ENCODE measurements around the gene FBH1.

DNA sequence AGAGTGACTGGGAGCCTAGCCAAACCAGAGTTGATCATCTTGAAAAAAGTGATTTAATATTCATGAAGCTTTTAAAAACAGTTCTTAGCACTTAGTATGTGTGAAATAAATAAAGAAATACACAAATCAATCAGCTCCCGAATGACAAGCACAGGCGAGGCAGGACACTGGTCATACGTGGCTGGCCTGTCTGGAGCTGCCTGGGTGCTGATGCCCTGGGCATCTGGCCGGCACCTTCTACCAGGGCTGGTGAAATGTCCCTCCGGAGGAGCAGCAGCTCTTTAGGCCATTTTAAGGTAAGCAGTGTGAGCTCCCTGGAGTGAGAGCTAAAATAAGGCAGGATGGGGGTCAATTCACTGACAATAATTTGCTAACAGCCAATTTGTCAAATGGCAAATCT lies 63.6 kb downstream of the FBH1 start:
- TF ChIP-seq, protein P1, sequence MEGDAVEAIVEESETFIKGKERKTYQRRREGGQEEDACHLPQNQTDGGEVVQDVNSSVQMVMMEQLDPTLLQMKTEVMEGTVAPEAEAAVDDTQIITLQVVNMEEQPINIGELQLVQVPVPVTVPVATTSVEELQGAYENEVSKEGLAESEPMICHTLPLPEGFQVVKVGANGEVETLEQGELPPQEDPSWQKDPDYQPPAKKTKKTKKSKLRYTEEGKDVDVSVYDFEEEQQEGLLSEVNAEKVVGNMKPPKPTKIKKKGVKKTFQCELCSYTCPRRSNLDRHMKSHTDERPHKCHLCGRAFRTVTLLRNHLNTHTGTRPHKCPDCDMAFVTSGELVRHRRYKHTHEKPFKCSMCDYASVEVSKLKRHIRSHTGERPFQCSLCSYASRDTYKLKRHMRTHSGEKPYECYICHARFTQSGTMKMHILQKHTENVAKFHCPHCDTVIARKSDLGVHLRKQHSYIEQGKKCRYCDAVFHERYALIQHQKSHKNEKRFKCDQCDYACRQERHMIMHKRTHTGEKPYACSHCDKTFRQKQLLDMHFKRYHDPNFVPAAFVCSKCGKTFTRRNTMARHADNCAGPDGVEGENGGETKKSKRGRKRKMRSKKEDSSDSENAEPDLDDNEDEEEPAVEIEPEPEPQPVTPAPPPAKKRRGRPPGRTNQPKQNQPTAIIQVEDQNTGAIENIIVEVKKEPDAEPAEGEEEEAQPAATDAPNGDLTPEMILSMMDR (IDR thresholded peaks at IDR 0.05; ENCODE audit: borderline replicate concordance, extremely low read depth, low read length, poor library complexity, severe bottlenecking), result no peak
- no peak for TF ChIP-seq EZH2 (IDR thresholded peaks at IDR 0.05; ENCODE audit: borderline replicate concordance, low read depth, low read length, severe bottlenecking)

Measured in DND-41 (cell line).